ENCODE measurements around the gene PRPF6.

- TF ChIP-seq EZH2 (IDR thresholded peaks at IDR 0.05; ENCODE audit: insufficient read depth, poor library complexity, severe bottlenecking) (no peak), EZH2phosphoT487 (IDR thresholded peaks at IDR 0.05; ENCODE audit: insufficient read depth, low read depth) (no peak)
Measured at GRCh38 chr20:63951398-63952209, 29.3 kb upstream of the PRPF6 start.
